AG04450 (cell line): Measurements from ENCODE around the gene GLRA3. TPM values are rescaled to one million over a fixed set of nuclear protein-coding genes. Genes with fewer than 3 reads are reported as not detected.

ENCODE experiments used
- CTCF ChIA-PET: fragments of 300-600, 350-600 bp; formaldehyde crosslinking; extraction: SDS; loops from one replicate; lab custom pipeline; 2022; ENCODE audit warnings: antibody characterized with exemption, inconsistent platforms; lab: Charles Lee
- POLR2A ChIA-PET: fragments of 350-600 bp; formaldehyde crosslinking; extraction: SDS; loops from one replicate; lab custom pipeline; 2021; ENCODE audit warnings: antibody characterized with exemption, inconsistent platforms; lab: Yijun Ruan, JAX
- DNase-seq: peaks from one replicate; pipeline ENCODE4 v3.0.0-alpha.2; 2011; ENCODE audit warnings: low read depth, low spot score
- H3K27ac ChIP-seq: one replicate; pipeline ENCODE4 v1.5.1; 2012; ENCODE audit warnings: low read depth, low read length, control low read depth
- H3K27me3 ChIP-seq: one replicate; pipeline ENCODE4 v1.6.0; 2012; ENCODE audit warnings: low read length; ENCODE audit not compliant: control insufficient read depth, insufficient read depth
- H3K4me3 ChIP-seq: 2 replicates; pipeline ENCODE4 v1.5.1; 2011; ENCODE audit warnings: mild to moderate bottlenecking, low read depth, low read length, control low read depth
- H3K9me3 ChIP-seq: 2 replicates; pipeline ENCODE4 v1.5.1; 2012; ENCODE audit warnings: low read length; ENCODE audit not compliant: control insufficient read depth, insufficient read depth
- CTCF ChIP-seq: IDR thresholded peaks from 2 replicates; pipeline ENCODE4 v1.5.1; 2011; ENCODE audit warnings: low read depth, low read length, control low read depth, inconsistent platforms
- polyA plus RNA-seq: library from polyadenylated mRNA; depleted of rRNA; stranded (reverse); fragments of >200 nt; gene quantifications from 2 replicates; pipeline ENCODE4 v1.2.3, GENCODE V29; 2011

The GLRA3 gene
- polyA plus RNA-seq, 1 experiment: not detected

GRCh38 chr4:174713821-174714220 is 115.2 kb downstream of the GLRA3 start:
- Histone ChIP-seq H3K4me3 (no peak overlapping the region), H3K9me3 (no peaks in the 10 kb centered on the region), H3K27me3 (no peaks in the 10 kb centered on the region), H3K27ac (no peak overlapping the region)
- POLR2A ChIA-PET: no interaction called here
- no peak for DNase-seq
- CTCF ChIA-PET: interaction anchor here (1.0 to 1.6 kb wide), 3 partner anchors 16 to 350 kb away, joined by 3 to 7 read pairs (median 3); no protein-coding TSS in a partner anchor
- TF ChIP-seq CTCF: no peak

- ChIA-PET CTCF (interaction anchor here (1.3 kb wide), 1 partner anchor 349 kb away, joined by 7 read pairs; no protein-coding TSS in a partner anchor), POLR2A (no interaction called here)
- H3K9me3 ChIP-seq: no peaks in the 10 kb centered on the region
- no peak overlapping the region for H3K4me3 ChIP-seq
- no peak overlapping the region for H3K27ac ChIP-seq
- H3K27me3 ChIP-seq: no peaks in the 10 kb centered on the region
- no peak for TF ChIP-seq CTCF
- DNase-seq: no peak
Measured at GRCh38 chr4:174713181-174713580, 115.9 kb downstream of the GLRA3 start.

- Histone ChIP-seq H3K27ac (no peak overlapping the region), H3K9me3 (no peaks in the 10 kb centered on the region), H3K27me3 (no peaks in the 10 kb centered on the region), H3K4me3 (no peak overlapping the region)
- TF ChIP-seq CTCF: no peak
- no peak for DNase-seq
- ChIA-PET POLR2A (no interaction called here), CTCF (no interaction called here)
Measured at GRCh38 chr4:174709526-174709925, 119.5 kb downstream of the GLRA3 start.

- Histone ChIP-seq H3K27ac (no peak overlapping the region), H3K9me3 (no peaks in the 10 kb centered on the region), H3K4me3 (no peak overlapping the region), H3K27me3 (no peaks in the 10 kb centered on the region)
- TF ChIP-seq CTCF: no peak
- CTCF ChIA-PET: no interaction called here
- POLR2A ChIA-PET: no interaction called here
- DNase-seq: no peak
Measured at GRCh38 chr4:174708381-174708780, 120.7 kb downstream of the GLRA3 start.

- POLR2A ChIA-PET: no interaction called here
- no peaks in the 10 kb centered on the region for H3K9me3 ChIP-seq
- TF ChIP-seq CTCF: no peak
- H3K27ac ChIP-seq: no peak overlapping the region
- no peaks in the 10 kb centered on the region for H3K27me3 ChIP-seq
- no peak overlapping the region for H3K4me3 ChIP-seq
- CTCF ChIA-PET: no interaction called here
- DNase-seq: no peak
Measured at GRCh38 chr4:174707902-174708301, 121.1 kb downstream of the GLRA3 start.
